ENCODE results near the gene SLC35B2. TPM values are rescaled to one million over a fixed set of nuclear protein-coding genes. Genes with fewer than 3 reads are reported as not detected.
A peak's percentile ranks its signal among the peaks of the same experiment; 100 is the strongest.

The SLC35B2 gene
- total RNA-seq, 4 donors from 2014 or later: 10.7 to 35.2 (median 26.5) TPM

DNA sequence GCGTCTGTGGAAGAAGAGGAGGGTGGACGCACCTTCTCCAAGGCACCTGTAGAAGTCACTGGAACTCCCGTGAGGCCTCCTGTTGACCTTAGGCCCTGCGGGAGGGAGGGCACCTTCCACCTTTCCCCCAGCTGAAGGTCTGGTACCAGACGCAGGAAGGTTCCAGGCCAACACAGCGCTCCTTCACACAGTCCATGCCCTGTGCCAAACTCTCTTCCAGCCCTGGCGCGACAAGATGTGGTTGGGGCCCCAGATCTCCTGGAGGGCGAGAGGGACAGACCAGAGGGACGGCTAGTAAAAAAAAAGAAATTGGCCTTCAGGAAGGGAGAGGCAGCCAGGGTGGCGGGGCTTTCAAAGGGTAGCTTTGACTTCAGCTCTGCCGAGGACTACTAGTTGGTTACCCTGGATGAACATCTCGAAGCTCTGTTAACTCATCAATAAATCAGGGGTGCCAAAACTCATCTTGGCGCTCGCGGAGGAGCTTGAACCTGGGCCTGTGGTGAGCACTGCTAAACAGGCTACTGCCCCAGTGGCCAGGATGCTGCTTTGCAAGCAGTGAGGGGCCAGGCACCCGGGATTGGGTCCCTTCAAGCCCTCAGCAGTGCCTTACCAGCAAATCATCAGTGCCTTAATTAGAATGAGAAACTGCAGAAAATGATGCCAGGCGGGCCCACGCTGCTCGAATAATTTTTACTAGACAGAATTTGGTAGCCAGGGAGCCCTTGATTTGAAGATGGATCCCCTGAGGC, 40.9 kb upstream of the SLC35B2 start:
- Histone ChIP-seq H3K9me3 (no peaks in the 10 kb centered on the region), H3K27me3 (peaks cover 0 to 14% of the 10 kb centered on the region in 2 donors), H3K27ac (no peak overlapping the region), H3K4me3 (peak overlapping the region in 3 of 4 donors; percentile 42 to 58 (median 53)), H3K4me1 (peaks cover 2 to 15% (median 9%) of the 10 kb centered on the region in 4 donors), H3K36me3 (peaks cover 0 to 29% (median 0%) of the 10 kb centered on the region in 3 donors)
- no peak for DNase-seq
- no peak for TF ChIP-seq POLR2A (IDR thresholded peaks at IDR 0.05)

DNA sequence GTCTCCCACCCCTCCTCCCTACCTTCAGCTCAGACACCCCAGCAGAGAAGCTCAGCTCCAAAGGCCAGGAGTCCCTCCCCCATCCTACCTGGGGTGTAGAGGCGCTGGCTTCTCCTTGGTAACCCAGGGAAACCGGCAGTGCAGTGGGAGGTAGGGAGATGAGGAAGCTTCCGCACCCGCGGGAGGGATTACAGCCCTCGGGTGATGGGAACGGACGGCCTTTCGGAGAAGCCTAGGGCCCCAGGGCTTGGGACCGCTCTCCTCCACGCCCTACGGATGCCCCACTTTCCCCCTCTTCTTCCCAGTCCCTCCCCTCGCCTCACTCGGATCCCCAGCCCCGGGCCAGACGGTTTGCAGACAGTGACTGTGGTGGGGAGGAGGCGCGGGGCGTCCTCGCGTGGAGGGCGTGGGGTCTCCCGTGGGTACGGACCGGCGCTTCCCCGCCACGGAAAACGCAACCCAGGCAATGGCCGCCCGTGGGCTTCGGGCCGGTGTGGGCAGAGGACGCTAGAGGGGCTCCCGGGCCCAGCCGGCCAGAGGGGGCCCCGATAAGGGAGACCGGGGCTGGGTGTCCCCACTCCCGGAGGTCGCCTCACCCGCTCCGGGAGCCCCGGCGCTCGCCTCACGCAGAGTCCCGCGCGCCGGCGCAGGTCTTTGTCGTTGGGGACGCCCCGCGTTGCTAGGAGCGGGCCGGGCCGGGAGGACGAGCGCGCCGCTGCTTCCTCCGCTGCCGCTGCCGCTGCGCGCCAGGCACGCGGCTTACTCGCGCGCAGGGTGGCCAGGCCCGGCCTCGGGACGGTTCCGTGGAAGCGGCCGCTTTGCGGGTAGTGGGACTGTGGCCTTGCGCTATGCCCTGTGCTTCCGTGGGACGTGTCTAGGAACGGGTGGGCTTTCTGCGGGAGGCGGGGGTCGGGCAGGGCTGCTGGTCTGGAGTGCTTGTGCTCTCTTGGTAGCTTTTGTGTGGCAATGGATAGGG, 40.0 kb upstream of the SLC35B2 start:
- Histone ChIP-seq H3K4me1 (peaks cover 2 to 15% (median 9%) of the 10 kb centered on the region in 4 donors), H3K27me3 (peaks cover 0 to 14% of the 10 kb centered on the region in 2 donors), H3K4me3 (peak overlapping the region; percentile 18 to 58 (median 48)), H3K9me3 (no peaks in the 10 kb centered on the region), H3K27ac (no peak overlapping the region), H3K36me3 (peaks cover 0 to 21% (median 0%) of the 10 kb centered on the region in 3 donors)
- DNase-seq: no peak
- no peak for TF ChIP-seq POLR2A (IDR thresholded peaks at IDR 0.05)
- TF ChIP-seq, protein P1, sequence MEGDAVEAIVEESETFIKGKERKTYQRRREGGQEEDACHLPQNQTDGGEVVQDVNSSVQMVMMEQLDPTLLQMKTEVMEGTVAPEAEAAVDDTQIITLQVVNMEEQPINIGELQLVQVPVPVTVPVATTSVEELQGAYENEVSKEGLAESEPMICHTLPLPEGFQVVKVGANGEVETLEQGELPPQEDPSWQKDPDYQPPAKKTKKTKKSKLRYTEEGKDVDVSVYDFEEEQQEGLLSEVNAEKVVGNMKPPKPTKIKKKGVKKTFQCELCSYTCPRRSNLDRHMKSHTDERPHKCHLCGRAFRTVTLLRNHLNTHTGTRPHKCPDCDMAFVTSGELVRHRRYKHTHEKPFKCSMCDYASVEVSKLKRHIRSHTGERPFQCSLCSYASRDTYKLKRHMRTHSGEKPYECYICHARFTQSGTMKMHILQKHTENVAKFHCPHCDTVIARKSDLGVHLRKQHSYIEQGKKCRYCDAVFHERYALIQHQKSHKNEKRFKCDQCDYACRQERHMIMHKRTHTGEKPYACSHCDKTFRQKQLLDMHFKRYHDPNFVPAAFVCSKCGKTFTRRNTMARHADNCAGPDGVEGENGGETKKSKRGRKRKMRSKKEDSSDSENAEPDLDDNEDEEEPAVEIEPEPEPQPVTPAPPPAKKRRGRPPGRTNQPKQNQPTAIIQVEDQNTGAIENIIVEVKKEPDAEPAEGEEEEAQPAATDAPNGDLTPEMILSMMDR (IDR thresholded peaks at IDR 0.05): no peak

DNA sequence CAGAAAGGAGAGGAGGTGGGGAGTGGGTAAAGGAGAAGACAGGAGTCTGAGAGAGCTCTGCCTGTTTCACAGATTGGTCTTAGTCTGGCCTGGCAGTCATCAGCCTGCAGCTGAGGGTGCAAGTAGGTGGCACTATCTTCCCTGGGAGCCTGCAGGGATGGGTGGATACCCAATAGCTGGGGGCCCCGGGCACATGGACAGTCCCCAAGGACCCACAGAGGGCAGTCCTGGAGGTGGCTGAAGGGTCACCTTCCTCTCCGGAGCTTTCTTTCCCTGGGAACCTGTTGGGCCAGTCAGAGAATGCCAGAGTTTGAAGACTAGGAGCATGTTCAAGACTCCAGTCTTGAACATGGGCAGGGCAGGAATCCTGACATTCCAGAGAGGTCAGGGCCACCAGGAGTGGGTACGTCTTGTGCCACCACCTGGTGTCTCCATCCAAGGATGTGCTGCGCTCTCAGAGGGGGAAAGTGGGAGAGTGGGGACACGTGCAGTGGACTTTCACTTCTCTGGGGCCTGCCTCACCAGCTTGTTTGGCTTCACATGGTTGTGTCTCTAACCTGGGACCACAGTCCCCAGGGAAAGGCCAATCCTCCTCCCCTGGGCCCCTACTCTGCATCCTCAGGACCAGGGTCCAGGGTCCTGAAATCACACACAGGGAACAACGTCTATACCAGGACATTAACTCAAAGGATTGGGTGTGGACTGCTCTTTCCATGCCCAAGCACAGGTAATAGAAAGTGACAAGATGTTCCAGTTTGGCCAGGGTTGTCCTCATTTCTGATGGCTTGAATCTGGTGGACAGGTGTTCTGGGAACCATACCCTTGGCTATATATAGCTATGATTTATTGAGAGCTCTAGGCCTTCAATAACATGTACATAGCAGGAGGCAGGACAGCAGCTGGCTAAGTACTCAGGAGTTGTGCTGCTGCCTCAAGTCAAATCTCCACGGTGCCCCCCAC, 37.8 kb upstream of the SLC35B2 start:
- Histone ChIP-seq H3K9me3 (no peaks in the 10 kb centered on the region), H3K27ac (no peak overlapping the region), H3K4me1 (peaks cover 2 to 15% (median 9%) of the 10 kb centered on the region in 4 donors), H3K36me3 (no peaks in the 10 kb centered on the region), H3K4me3 (no peak overlapping the region), H3K27me3 (peaks cover 0 to 14% of the 10 kb centered on the region in 2 donors)
- TF ChIP-seq, protein P1 (IDR thresholded peaks at IDR 0.05): no peak
- no peak for TF ChIP-seq POLR2A (IDR thresholded peaks at IDR 0.05)
- no peak for DNase-seq

DNA sequence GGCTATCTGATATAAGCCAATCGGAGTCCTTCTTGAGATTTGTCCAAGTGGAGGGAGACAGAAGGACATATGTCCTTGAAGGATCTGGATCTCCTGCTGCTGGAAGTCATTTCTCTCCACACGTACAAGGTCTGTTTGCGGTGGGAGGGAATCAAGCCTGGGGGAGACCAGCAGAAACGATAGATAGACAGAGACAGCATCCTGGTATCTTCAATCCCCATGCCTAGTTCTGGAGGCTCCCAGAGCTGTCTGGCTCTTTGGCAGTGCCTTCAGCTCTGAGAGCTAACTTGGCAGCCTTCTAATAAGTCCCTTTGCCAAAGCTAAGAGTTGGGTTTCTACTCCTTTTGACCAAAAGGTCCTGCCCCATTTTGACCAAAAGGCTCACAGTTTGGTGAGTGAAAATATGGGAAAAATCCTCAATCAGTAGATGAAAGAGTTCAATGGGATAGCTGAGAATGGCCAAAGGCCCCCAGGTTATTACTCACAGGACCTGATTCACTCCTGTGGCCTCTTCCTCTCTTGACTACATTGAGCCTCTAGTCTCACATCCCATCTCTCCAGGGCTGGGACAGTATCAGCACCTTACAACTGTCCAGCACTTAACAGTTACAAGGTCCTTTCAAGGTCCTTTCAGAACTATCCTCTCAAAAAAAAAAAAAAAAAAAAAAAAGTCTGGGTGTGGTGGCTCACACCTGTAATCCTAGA, 35.5 kb upstream of the SLC35B2 start:
- DNase-seq: no peak
- Histone ChIP-seq H3K4me3 (no peak overlapping the region), H3K27ac (no peak overlapping the region), H3K9me3 (no peaks in the 10 kb centered on the region), H3K36me3 (no peaks in the 10 kb centered on the region), H3K27me3 (peaks cover 0 to 14% of the 10 kb centered on the region in 2 donors), H3K4me1 (peaks cover under 1 to 10% (median 7%) of the 10 kb centered on the region in 4 donors)
- TF ChIP-seq POLR2A (IDR thresholded peaks at IDR 0.05): no peak
- TF ChIP-seq, protein P1 (IDR thresholded peaks at IDR 0.05): no peak

DNA sequence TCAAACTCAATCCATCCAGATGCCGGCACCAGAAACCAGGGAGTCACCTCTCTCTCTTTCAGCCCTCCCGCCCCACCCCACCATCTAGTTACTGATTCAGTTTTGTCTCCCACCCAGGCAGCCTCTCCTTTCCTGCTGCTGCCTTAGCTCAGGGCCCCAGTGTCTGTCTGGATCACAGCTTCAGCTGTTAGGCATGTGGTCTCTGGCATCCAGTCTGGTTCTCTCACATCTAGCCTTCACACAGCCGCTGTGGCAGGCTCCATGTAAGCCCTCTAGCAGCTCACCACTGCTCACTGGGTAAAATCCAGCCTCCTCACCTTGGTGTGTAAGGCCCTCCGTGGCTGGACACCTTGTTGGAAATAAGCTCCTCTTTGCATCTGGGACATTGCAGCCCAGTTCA, 34.5 kb upstream of the SLC35B2 start:
- TF ChIP-seq, protein P1 (IDR thresholded peaks at IDR 0.05): no peak
- no peak for TF ChIP-seq POLR2A (IDR thresholded peaks at IDR 0.05)
- Histone ChIP-seq H3K36me3 (no peaks in the 10 kb centered on the region), H3K9me3 (no peaks in the 10 kb centered on the region), H3K27ac (no peak overlapping the region), H3K4me3 (no peak overlapping the region), H3K4me1 (peaks cover 0 to under 1% (median 0%) of the 10 kb centered on the region in 4 donors), H3K27me3 (peaks cover 0 to 8% of the 10 kb centered on the region in 2 donors)
- DNase-seq: no peak
